Mucosa of descending colon (tissue), 3 donors: ENCODE measurements around the gene ACTL7B. TPM values are rescaled to one million over a fixed set of nuclear protein-coding genes. Genes with fewer than 3 reads are reported as not detected.
"Not testable (repeated sequence)": the region's sequence is repeated elsewhere in the genome, so short reads cannot be mapped to it uniquely, and the experiment has no call there.

ENCODE experiments used
- ATAC-seq: fragments of 200-7000 bp; cut with Tn5 transposase; one replicate; pipeline ENCODE4 v1.9.1; 2020; ENCODE audit warnings: mild to moderate bottlenecking, moderate library complexity
- DNase-seq, 3 donors: peaks; one replicate each; pipeline ENCODE4 v3.0.0-alpha.2; 2020
- H3K36me3 ChIP-seq: fragments of 200-600 bp; one replicate; pipeline ENCODE4 v1.8.0; 2021; ENCODE audit warnings: low read depth, mild to moderate bottlenecking
- H3K4me1 ChIP-seq: fragments of 200-600 bp; one replicate; pipeline ENCODE4 v1.8.0; 2021; ENCODE audit warnings: low read depth, mild to moderate bottlenecking
- H3K4me3 ChIP-seq: fragments of 200-600 bp; one replicate; pipeline ENCODE4 v1.8.0; 2021; ENCODE audit warnings: mild to moderate bottlenecking
- H3K9me3 ChIP-seq: fragments of 200-600 bp; one replicate; pipeline ENCODE4 v1.8.0; 2021; ENCODE audit warnings: mild to moderate bottlenecking
- CTCF ChIP-seq: fragments of 200-600 bp; IDR thresholded peaks from one replicate; pipeline ENCODE4 v1.8.0; 2022; ENCODE audit warnings: antibody characterized with exemption, mild to moderate bottlenecking
- intact Hi-C, 2 donors: fragments of 100-400 bp; cut with DNase I in 1 of 2; cut with micrococcal nuclease in 1 of 2; formaldehyde crosslinking; loops; one replicate each; pipeline versions ENCODE4 v1.11.0 to v1.11.1; 2022; cut with DNase I, micrococcal nuclease
- total RNA-seq, 3 donors: library from RNA; stranded (reverse); fragmentation: NEBNext Ultra II Directional in 2 of 3; extraction: Animal tissue kit (Norgen Biotek cat#: 25700) in 2 of 3; gene quantifications; one replicate each; pipeline versions ENCODE4 v1.2.1 to v1.2.4, GENCODE V29; 2021 to 2023
- donor health status: DM: no; HTN: no; CAD: no; lungs with moderate emphysema.
- donor health status: DM: no; HTN: no; CAD: no.
- donor health status: DM: no; HTN: yes; CAD: no.

The ACTL7B gene
- total RNA-seq, 3 donors from 2014 or later = not detected

- H3K4me3 ChIP-seq = no peak overlapping the region
- no peaks in the 10 kb centered on the region for H3K9me3 ChIP-seq
- ATAC-seq (no peak), DNase-seq (no peak)
- no peak for TF ChIP-seq CTCF
- intact Hi-C loops = no loop called here
- no peaks in the 10 kb centered on the region for H3K36me3 ChIP-seq
- no peaks in the 10 kb centered on the region for H3K4me1 ChIP-seq
Measured at GRCh38 chr9:108854641-108855528, 901 bp downstream of the ACTL7B start.

GRCh38 chr9:108854094-108854493 is 1.7 kb downstream of the ACTL7B start:
- DNase-seq = no peak
- Histone ChIP-seq H3K4me1 (no peaks in the 10 kb centered on the region), H3K9me3 (no peaks in the 10 kb centered on the region), H3K4me3 (no peak overlapping the region), H3K36me3 (no peaks in the 10 kb centered on the region)
- intact Hi-C loops = no loop called here
- no peak for ATAC-seq
- TF ChIP-seq CTCF = no peak

GRCh38 chr9:108852079-108852478 is 3.7 kb downstream of the ACTL7B start:
- DNase-seq (no peak), ATAC-seq (no peak)
- intact Hi-C loops = no loop called here
- H3K4me3 ChIP-seq = no peak overlapping the region
- H3K4me1 ChIP-seq = no peaks in the 10 kb centered on the region
- no peaks in the 10 kb centered on the region for H3K9me3 ChIP-seq
- no peak for TF ChIP-seq CTCF
- H3K36me3 ChIP-seq = no peaks in the 10 kb centered on the region

- no peaks in the 10 kb centered on the region for H3K4me1 ChIP-seq
- no peak for TF ChIP-seq CTCF
- DNase-seq (no peak), ATAC-seq (no peak)
- H3K4me3 ChIP-seq = no peak overlapping the region
- H3K9me3 ChIP-seq = no peaks in the 10 kb centered on the region
- intact Hi-C loops = no loop called here
- no peaks in the 10 kb centered on the region for H3K36me3 ChIP-seq
Measured at GRCh38 chr9:108851138-108851537, 4.6 kb downstream of the ACTL7B start.

- no peak for TF ChIP-seq CTCF
- no peak for ATAC-seq
- no peak for DNase-seq
Measured at GRCh38 chr9:108850293-108850897, 5.4 kb downstream of the ACTL7B start.

GRCh38 chr9:108848296-108848695 is 7.5 kb downstream of the ACTL7B start:
- H3K4me1 ChIP-seq, ATAC-seq, H3K36me3 ChIP-seq, H3K9me3 ChIP-seq, intact Hi-C loops, H3K4me3 ChIP-seq, DNase-seq: not testable (repeated sequence)

More at GRCh38 chr9:108850293-108850897, 5.4 kb downstream of the ACTL7B start:
- Histone ChIP-seq H3K36me3 (no peaks in the 10 kb centered on the region), H3K4me3 (no peak overlapping the region), H3K9me3 (no peaks in the 10 kb centered on the region), H3K4me1 (no peaks in the 10 kb centered on the region)
- intact Hi-C loops = no loop called here
